ENCODE measurements around the gene FAM13C. TPM values are rescaled to one million over a fixed set of nuclear protein-coding genes. Genes with fewer than 3 reads are reported as not detected.

Gene FAM13C
- total RNA-seq, 4 donors from 2014 or later, result 45.1 to 62.9 (median 53.1) TPM

GRCh38 chr10:59332581-59332980 lies 29.8 kb downstream of the FAM13C start:
- Histone ChIP-seq H3K27me3 (no peaks in the 10 kb centered on the region), H3K4me3 (no peak overlapping the region), H3K27ac (replicated peaks in 1 of 4) (peak overlapping the region; percentile 62 to 79 (median 68)), H3K36me3 (no peaks in the 10 kb centered on the region), H3K9me3 (no peaks in the 10 kb centered on the region), H3K4me1 (peaks cover 14 to 94% (median 91%) of the 10 kb centered on the region in 4 donors)
- no peak for TF ChIP-seq EP300 (IDR thresholded peaks at IDR 0.05)
- TF ChIP-seq CTCF (IDR thresholded peaks at IDR 0.05), result no peak
- TF ChIP-seq POLR2AphosphoS5 (IDR thresholded peaks at IDR 0.05), result no peak
- TF ChIP-seq POLR2A (IDR thresholded peaks at IDR 0.05; ENCODE audit: low read depth), result no peak
- intact Hi-C loops (cut with DNase I), result no loop called here
- DNase-seq (ENCODE audit: extremely low spot score), result no peak

GRCh38 chr10:59331661-59332060 lies 30.7 kb downstream of the FAM13C start:
- intact Hi-C loops (cut with DNase I), result no loop called here
- no peak overlapping the region for H3K4me3 ChIP-seq
- H3K4me1 ChIP-seq, result peaks cover 9 to 94% (median 90%) of the 10 kb centered on the region in 4 donors
- H3K27ac ChIP-seq (replicated peaks in 1 of 4), result peak overlapping the region in 1 of 4 donors; percentile 7
- no peak for DNase-seq (ENCODE audit: extremely low spot score)
- TF ChIP-seq CTCF (IDR thresholded peaks at IDR 0.05) (no peak), EP300 (IDR thresholded peaks at IDR 0.05) (no peak), POLR2A (IDR thresholded peaks at IDR 0.05; ENCODE audit: low read depth) (no peak), POLR2AphosphoS5 (IDR thresholded peaks at IDR 0.05) (no peak)
- no peaks in the 10 kb centered on the region for H3K36me3 ChIP-seq
- no peaks in the 10 kb centered on the region for H3K9me3 ChIP-seq
- H3K27me3 ChIP-seq, result no peaks in the 10 kb centered on the region

DNA sequence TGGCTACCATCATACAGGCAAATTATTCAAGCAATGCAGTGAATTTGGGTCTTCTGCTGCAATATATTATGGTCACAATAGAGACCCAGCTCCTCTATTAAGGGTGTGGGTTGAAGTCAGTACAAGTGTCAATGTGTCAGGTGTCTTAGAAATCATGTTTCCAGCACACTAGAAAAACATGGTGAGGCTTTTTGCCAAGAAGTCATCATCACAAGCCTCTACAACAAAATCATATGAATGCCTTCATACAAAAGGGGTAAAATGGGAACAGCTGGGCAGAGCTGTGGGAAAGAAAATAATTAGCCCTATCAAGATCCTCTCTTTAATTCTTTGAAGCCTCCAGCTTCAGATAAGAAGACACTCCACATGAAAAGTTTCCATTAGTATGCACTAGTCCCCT lies 37.2 kb downstream of the FAM13C start:
- H3K27ac ChIP-seq (replicated peaks in 1 of 4), result peak overlapping the region; percentile 24 to 77 (median 44)
- no peaks in the 10 kb centered on the region for H3K9me3 ChIP-seq
- peaks cover 4 to 88% (median 74%) of the 10 kb centered on the region in 4 donors for H3K4me1 ChIP-seq

DNA sequence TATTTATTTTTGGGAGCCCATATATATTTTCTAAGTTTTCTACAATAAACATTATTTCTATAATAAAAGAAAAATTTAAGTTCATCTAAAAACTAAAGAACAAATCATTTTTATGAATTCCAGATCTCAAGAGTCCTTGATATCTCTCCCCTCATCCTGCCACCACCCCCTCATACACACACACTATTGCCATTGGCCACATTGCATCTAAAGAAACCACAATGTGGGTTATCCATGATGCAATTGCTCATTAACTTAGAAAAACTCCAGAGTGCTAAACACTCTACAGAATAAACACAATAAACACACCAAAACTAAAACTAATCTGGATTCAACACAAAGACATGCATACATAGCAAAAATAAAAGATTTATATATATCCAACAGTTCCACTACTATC lies 37.8 kb downstream of the FAM13C start:
- intact Hi-C loops (cut with DNase I), result no loop called here
- Histone ChIP-seq H3K4me1 (peaks cover 4 to 88% (median 74%) of the 10 kb centered on the region in 4 donors), H3K36me3 (peaks cover 0 to 19% (median 3%) of the 10 kb centered on the region in 4 donors), H3K27ac (replicated peaks in 1 of 4) (peak overlapping the region in 3 of 4 donors; percentile 24 to 77 (median 45)), H3K9me3 (no peaks in the 10 kb centered on the region), H3K27me3 (no peaks in the 10 kb centered on the region), H3K4me3 (no peak overlapping the region)
- TF ChIP-seq POLR2A (IDR thresholded peaks at IDR 0.05; ENCODE audit: low read depth) (no peak), POLR2AphosphoS5 (IDR thresholded peaks at IDR 0.05) (no peak), EP300 (IDR thresholded peaks at IDR 0.05) (no peak), CTCF (IDR thresholded peaks at IDR 0.05) (no peak)
- no peak for DNase-seq (ENCODE audit: extremely low spot score)

More for the DNA sequence above, 37.2 kb downstream of the FAM13C start:
- Histone ChIP-seq H3K4me3 (no peak overlapping the region), H3K27me3 (no peaks in the 10 kb centered on the region), H3K36me3 (peaks cover 0 to 19% (median 3%) of the 10 kb centered on the region in 4 donors)
- no peak for DNase-seq (ENCODE audit: extremely low spot score)
- TF ChIP-seq EP300 (IDR thresholded peaks at IDR 0.05), result no peak
- TF ChIP-seq CTCF (IDR thresholded peaks at IDR 0.05), result no peak
- TF ChIP-seq POLR2AphosphoS5 (IDR thresholded peaks at IDR 0.05), result no peak
- TF ChIP-seq POLR2A (IDR thresholded peaks at IDR 0.05; ENCODE audit: low read depth), result no peak
- intact Hi-C loops (cut with DNase I), result no loop called here

- Histone ChIP-seq H3K4me3 (no peak overlapping the region), H3K36me3 (peaks cover 0 to 19% (median 3%) of the 10 kb centered on the region in 4 donors), H3K9me3 (no peaks in the 10 kb centered on the region), H3K4me1 (peaks cover 4 to 88% (median 73%) of the 10 kb centered on the region in 4 donors), H3K27ac (replicated peaks in 1 of 4) (peak overlapping the region; percentile 45 to 77 (median 56)), H3K27me3 (no peaks in the 10 kb centered on the region)
- no peak for TF ChIP-seq POLR2AphosphoS5 (IDR thresholded peaks at IDR 0.05)
- TF ChIP-seq EP300 (IDR thresholded peaks at IDR 0.05), result no peak
- TF ChIP-seq CTCF (IDR thresholded peaks at IDR 0.05), result no peak
- no peak for TF ChIP-seq POLR2A (IDR thresholded peaks at IDR 0.05; ENCODE audit: low read depth)
- intact Hi-C loops (cut with DNase I), result no loop called here
- no peak for DNase-seq (ENCODE audit: extremely low spot score)
- 62% methylated on average over 2 of the region's 2 CpGs for WGBS
These were observed 38.4 kb downstream of the FAM13C start for GRCh38 chr10:59323831-59324401.

All from esophagus muscularis mucosa (tissue), 4 donors.